Progenitor cell of endocrine pancreas (in vitro differentiated cells): ENCODE results near the gene AKAP8L. TPM values are rescaled to one million over a fixed set of nuclear protein-coding genes. Genes with fewer than 3 reads are reported as not detected.

Experiments
- DNase-seq: peaks from one replicate; pipeline ENCODE4 v3.0.0; 2021; ENCODE audit warnings: low spot score; ENCODE audit not compliant: unreplicated experiment
- H3K27ac Mint-ChIP-seq: 2 replicates; pipeline ENCODE4 v1.8.0; 2021; ENCODE audit warnings: mild to moderate bottlenecking, moderate library complexity, mixed read lengths
- H3K27me3 Mint-ChIP-seq: 2 replicates; pipeline ENCODE4 v1.8.0; 2021; ENCODE audit warnings: mixed read lengths
- H3K36me3 Mint-ChIP-seq: 2 replicates; pipeline ENCODE4 v1.8.0; 2022; ENCODE audit warnings: mixed read lengths; ENCODE audit not compliant: insufficient read depth
- H3K4me1 Mint-ChIP-seq: 2 replicates; pipeline ENCODE4 v1.8.0; 2021; ENCODE audit warnings: low read depth, mixed read lengths
- H3K4me3 Mint-ChIP-seq: 2 replicates; pipeline ENCODE4 v1.8.0; 2021; ENCODE audit warnings: low read depth, mild to moderate bottlenecking, moderate library complexity, mixed read lengths
- H3K9me3 Mint-ChIP-seq: 2 replicates; pipeline ENCODE4 v1.8.0; 2021; ENCODE audit warnings: low read depth, mixed read lengths
- CTCF ChIP-seq: fragments of 200-600 bp; sonication (generic); IDR thresholded peaks from one replicate; pipeline ENCODE4 v1.5.0; 2021; ENCODE audit warnings: antibody characterized with exemption, mild to moderate bottlenecking; ENCODE audit not compliant: unreplicated experiment
- total RNA-seq: library from RNA; stranded (reverse); gene quantifications from 2 replicates; pipeline ENCODE4 v1.2.1, GENCODE V29; 2021

Gene AKAP8L
- total RNA-seq, 1 donor from 2014 or later, result 228 TPM

DNA sequence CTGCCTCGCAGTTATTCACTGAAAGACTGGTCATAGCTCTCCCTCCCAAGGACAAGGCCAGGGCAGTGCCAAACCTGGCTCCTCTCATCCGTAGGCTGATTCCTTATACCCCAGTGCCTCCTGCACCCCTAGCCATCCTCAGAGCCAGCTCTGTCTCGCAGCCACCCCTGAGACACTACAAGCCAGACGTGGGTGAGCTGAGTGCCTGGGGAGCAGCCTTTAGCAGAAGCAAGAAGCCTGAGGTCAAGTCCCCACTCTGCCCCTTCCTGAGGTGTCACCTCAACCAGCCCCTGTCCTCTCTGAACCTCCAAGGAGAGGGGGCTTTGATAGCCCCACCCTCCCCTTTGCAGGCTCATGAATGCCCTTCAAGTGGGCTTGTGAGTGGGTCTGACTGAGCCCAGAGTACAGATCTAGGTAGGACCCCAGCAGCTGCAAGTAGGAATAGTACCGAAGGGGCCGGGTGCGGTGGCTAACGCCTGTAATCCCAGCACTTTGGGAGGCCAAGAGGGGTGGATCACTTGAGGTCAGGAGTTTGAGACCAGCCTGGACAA is 14.8 kb upstream of the AKAP8L start:
- Mint-ChIP-seq H3K9me3 (no peaks in the 10 kb centered on the region), H3K36me3 (peaks cover 3% of the 10 kb centered on the region), H3K4me3 (peak overlapping the region; percentile 97), H3K4me1 (peaks cover 19% of the 10 kb centered on the region), H3K27me3 (no peaks in the 10 kb centered on the region), H3K27ac (peak overlapping the region; percentile 95)
- no peak for TF ChIP-seq CTCF
- DNase-seq, result no peak

DNA sequence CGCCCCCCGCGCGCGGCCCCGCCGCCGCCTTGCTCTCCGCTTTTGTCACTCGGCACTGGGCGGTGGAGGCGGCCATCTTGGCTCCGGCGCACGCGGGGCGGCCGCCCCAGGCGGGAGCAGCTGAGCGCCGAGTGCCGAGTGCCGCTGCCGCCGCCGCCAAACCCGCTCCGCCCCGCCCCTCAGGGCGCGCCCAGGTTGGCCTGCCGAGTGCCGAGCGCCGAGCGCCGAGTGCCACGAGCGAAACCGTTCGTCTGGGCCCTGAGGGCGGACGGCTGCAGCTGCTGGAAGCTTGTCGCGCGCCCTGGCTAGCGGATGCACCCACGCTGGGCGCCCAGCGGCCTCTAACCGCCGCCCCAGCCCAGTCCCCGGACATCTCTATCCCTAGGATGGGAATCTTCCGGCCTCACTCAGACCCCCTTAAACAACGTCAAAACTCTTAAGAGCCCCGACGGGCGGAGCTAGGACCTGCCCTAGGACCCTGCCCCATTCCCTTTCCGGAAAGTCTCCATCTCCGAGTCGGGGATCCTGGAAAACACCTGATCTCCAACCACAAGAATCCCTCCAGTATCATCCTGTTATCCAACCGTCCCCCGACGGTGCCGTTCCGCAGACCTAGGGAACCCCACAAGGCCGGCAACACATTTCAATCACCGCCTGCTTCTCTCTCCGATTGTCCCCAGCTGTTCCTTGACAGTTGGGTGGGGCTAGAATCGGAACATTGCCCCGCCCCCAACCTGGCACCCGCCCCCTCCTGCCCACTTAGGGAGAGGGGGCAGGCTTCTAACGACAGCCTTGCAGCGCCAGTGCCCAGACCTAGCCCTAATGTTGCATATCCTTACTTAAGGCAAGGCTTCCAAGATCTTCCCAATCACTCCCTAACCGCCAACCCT is 14.1 kb upstream of the AKAP8L start:
- no peaks in the 10 kb centered on the region for H3K27me3 Mint-ChIP-seq
- no peak for TF ChIP-seq CTCF
- peak; percentile 87 for DNase-seq
- H3K9me3 Mint-ChIP-seq, result no peaks in the 10 kb centered on the region
- peaks cover 19% of the 10 kb centered on the region for H3K4me1 Mint-ChIP-seq
- peak overlapping the region; percentile 95 for H3K27ac Mint-ChIP-seq
- H3K4me3 Mint-ChIP-seq, result peak overlapping the region; percentile 97
- H3K36me3 Mint-ChIP-seq, result peaks cover 3% of the 10 kb centered on the region

DNA sequence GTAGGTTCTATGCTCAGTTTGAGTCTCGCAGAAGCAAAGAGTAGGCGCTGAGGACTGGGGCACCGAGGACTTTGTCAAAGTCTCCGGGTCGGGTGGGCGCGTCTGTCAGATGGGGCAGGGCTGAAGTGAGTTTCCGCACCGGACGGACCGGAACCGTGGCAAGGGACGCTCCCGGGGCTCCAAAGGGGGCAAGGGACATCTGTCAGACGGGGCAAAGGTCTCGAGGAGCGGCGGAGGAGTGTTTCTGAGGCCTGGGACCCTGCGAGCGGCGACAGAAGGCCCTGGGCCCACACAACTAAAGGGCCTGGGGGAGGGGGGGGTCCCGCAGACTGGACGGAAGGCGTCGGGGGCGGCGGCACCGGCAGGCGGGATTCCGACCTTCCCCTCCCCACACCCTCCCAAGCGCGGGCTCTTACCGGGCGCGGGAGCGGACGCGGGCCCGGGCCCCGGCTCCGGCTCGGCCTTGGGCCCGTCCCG is 13.3 kb upstream of the AKAP8L start:
- Mint-ChIP-seq H3K27ac (peak overlapping the region; percentile 98), H3K9me3 (no peaks in the 10 kb centered on the region), H3K36me3 (peaks cover 6% of the 10 kb centered on the region), H3K27me3 (no peaks in the 10 kb centered on the region), H3K4me1 (peaks cover 19% of the 10 kb centered on the region), H3K4me3 (peak overlapping the region; percentile 98)
- no peak for DNase-seq
- no peak for TF ChIP-seq CTCF

GRCh38 chr19:15431396-15432017 is 12.7 kb upstream of the AKAP8L start:
- Mint-ChIP-seq H3K9me3 (no peaks in the 10 kb centered on the region), H3K27ac (peak overlapping the region; percentile 98), H3K27me3 (no peaks in the 10 kb centered on the region), H3K36me3 (peaks cover 7% of the 10 kb centered on the region), H3K4me3 (peak overlapping the region; percentile 98), H3K4me1 (peaks cover 19% of the 10 kb centered on the region)
- no peak for TF ChIP-seq CTCF
- DNase-seq, result no peak

GRCh38 chr19:15430526-15431120 is 11.8 kb upstream of the AKAP8L start:
- Mint-ChIP-seq H3K4me1 (peaks cover 19% of the 10 kb centered on the region), H3K9me3 (no peaks in the 10 kb centered on the region), H3K36me3 (peaks cover 11% of the 10 kb centered on the region), H3K27me3 (no peaks in the 10 kb centered on the region), H3K4me3 (peak overlapping the region; percentile 98), H3K27ac (peak overlapping the region; percentile 47)
- no peak for DNase-seq
- no peak for TF ChIP-seq CTCF
